HL-60 (cell line): ENCODE measurements around the gene SERPINB12.

Experiments
- TF ChIP-seq, protein P1 (sequence below): IDR thresholded peaks from one replicate; pipeline ENCODE4 v1.5.1; 2011; ENCODE audit warnings: low read length, control low read depth, inconsistent platforms; ENCODE audit not compliant: insufficient read depth
- TF ChIP-seq, protein P2 (sequence below): IDR thresholded peaks from 2 replicates; pipeline ENCODE4 v1.6.1; 2012; ENCODE audit warnings: low read depth; ENCODE audit not compliant: insufficient replicate concordance

DNA sequence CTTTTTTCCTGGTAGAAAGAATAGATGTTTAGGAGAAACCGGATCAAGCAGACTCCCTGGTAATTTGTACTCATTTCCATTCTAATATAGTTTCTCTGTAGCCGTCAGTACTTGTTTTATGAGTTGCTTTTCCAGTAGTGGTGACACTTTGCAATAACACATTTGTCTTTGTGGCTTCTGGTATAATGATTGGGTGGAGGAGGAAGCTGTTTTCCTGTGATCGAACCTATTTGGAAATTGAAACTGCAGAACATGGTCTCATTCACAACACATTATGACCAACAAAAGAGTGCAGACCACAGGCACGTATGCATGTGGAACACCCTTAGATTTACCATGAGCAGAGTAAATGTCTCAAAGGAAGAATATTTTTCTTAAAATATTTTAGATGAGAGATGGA, 7.6 kb upstream of the SERPINB12 start:
- TF ChIP-seq, protein P1, sequence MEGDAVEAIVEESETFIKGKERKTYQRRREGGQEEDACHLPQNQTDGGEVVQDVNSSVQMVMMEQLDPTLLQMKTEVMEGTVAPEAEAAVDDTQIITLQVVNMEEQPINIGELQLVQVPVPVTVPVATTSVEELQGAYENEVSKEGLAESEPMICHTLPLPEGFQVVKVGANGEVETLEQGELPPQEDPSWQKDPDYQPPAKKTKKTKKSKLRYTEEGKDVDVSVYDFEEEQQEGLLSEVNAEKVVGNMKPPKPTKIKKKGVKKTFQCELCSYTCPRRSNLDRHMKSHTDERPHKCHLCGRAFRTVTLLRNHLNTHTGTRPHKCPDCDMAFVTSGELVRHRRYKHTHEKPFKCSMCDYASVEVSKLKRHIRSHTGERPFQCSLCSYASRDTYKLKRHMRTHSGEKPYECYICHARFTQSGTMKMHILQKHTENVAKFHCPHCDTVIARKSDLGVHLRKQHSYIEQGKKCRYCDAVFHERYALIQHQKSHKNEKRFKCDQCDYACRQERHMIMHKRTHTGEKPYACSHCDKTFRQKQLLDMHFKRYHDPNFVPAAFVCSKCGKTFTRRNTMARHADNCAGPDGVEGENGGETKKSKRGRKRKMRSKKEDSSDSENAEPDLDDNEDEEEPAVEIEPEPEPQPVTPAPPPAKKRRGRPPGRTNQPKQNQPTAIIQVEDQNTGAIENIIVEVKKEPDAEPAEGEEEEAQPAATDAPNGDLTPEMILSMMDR = no peak
- TF ChIP-seq, protein P2, sequence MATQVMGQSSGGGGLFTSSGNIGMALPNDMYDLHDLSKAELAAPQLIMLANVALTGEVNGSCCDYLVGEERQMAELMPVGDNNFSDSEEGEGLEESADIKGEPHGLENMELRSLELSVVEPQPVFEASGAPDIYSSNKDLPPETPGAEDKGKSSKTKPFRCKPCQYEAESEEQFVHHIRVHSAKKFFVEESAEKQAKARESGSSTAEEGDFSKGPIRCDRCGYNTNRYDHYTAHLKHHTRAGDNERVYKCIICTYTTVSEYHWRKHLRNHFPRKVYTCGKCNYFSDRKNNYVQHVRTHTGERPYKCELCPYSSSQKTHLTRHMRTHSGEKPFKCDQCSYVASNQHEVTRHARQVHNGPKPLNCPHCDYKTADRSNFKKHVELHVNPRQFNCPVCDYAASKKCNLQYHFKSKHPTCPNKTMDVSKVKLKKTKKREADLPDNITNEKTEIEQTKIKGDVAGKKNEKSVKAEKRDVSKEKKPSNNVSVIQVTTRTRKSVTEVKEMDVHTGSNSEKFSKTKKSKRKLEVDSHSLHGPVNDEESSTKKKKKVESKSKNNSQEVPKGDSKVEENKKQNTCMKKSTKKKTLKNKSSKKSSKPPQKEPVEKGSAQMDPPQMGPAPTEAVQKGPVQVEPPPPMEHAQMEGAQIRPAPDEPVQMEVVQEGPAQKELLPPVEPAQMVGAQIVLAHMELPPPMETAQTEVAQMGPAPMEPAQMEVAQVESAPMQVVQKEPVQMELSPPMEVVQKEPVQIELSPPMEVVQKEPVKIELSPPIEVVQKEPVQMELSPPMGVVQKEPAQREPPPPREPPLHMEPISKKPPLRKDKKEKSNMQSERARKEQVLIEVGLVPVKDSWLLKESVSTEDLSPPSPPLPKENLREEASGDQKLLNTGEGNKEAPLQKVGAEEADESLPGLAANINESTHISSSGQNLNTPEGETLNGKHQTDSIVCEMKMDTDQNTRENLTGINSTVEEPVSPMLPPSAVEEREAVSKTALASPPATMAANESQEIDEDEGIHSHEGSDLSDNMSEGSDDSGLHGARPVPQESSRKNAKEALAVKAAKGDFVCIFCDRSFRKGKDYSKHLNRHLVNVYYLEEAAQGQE = no peak
